Activated CD4-positive, alpha-beta T cell treated with anti-CD3 and anti-CD28 coated beads, Interleukin-2, amount 50 U/mL, for 24 hours (primary cell): ENCODE data around the gene TAF1A.
A peak's percentile ranks its signal among the peaks of the same experiment; 100 is the strongest.
"Not testable (repeated sequence)": the region's sequence is repeated elsewhere in the genome, so short reads cannot be mapped to it uniquely, and the experiment has no call there.

Source experiments
- DNase-seq, 2 donors: peaks; one replicate each; pipeline ENCODE4 v3.0.0-alpha.2; 2020; ENCODE audit warnings: low read depth in 1 of 2, low spot score in 1 of 2

Gene TAF1A

GRCh38 chr1:222589462-222590302, at the start of gene TAF1A:
Gene TAF1A (minus strand): TSS chr1:222589933.
- peak; percentile 57 to 85 for DNase-seq

GRCh38 chr1:222634180-222635013, 44.7 kb upstream of the TAF1A start:
- DNase-seq = peak in 1 of 2 donors; percentile 76

GRCh38 chr1:222632749-222633148, 43.0 kb upstream of the TAF1A start:
- DNase-seq = no peak

GRCh38 chr1:222631611-222632208, 42.0 kb upstream of the TAF1A start:
- no peak for DNase-seq

GRCh38 chr1:222629921-222630535, 40.3 kb upstream of the TAF1A start:
- no peak for DNase-seq

GRCh38 chr1:222627232-222627631, 37.5 kb upstream of the TAF1A start:
- no peak for DNase-seq

- DNase-seq = no peak
These were observed 34.5 kb upstream of the TAF1A start for GRCh38 chr1:222624214-222624613.

- DNase-seq = no peak
These were observed 33.7 kb upstream of the TAF1A start for GRCh38 chr1:222623458-222623857.

GRCh38 chr1:222622765-222623164, 33.0 kb upstream of the TAF1A start:
- DNase-seq = no peak

- no peak for DNase-seq
These were observed 30.8 kb upstream of the TAF1A start for GRCh38 chr1:222620566-222620965.

GRCh38 chr1:222618880-222619596, 29.3 kb upstream of the TAF1A start:
- no peak for DNase-seq

GRCh38 chr1:222618001-222618879, 28.5 kb upstream of the TAF1A start, which contains the start of gene MIA3:
Gene MIA3 (plus strand): TSS chr1:222618097. CDS start chr1:222618111, 14 bp downstream.
- peak; percentile 40 to 70 for DNase-seq

GRCh38 chr1:222617367-222617951, 27.7 kb upstream of the TAF1A start:
- DNase-seq = peak; percentile 65 to 85

GRCh38 chr1:222616525-222616924, 26.8 kb upstream of the TAF1A start:
- DNase-seq = no peak

- DNase-seq = no peak
These were observed 23.9 kb upstream of the TAF1A start for GRCh38 chr1:222613627-222614026.

- DNase-seq = no peak
These were observed 21.0 kb upstream of the TAF1A start for GRCh38 chr1:222610728-222611127.

- not testable (repeated sequence) for DNase-seq
These were observed 19.4 kb upstream of the TAF1A start for GRCh38 chr1:222609111-222609510.

- DNase-seq = no peak
These were observed 17.0 kb upstream of the TAF1A start for GRCh38 chr1:222606757-222607156.

- no peak for DNase-seq
These were observed 11.5 kb upstream of the TAF1A start for GRCh38 chr1:222601257-222601656.
